Liver (tissue), 9 donors: ENCODE results near the gene ARID4A. TPM values are rescaled to one million over a fixed set of nuclear protein-coding genes. Genes with fewer than 3 reads are reported as not detected.
"Not testable (repeated sequence)": the region's sequence is repeated elsewhere in the genome, so short reads cannot be mapped to it uniquely, and the experiment has no call there.

ENCODE experiments used
- DNase-seq: peaks from one replicate; pipeline ENCODE4 v3.0.0-alpha.2; 2017; ENCODE audit warnings: low spot score
- H3K27ac ChIP-seq, 2 donors: one replicate each; pipeline ENCODE4 v1.7.0; 2013; ENCODE audit warnings: inconsistent platforms in 2 of 2, low read length in 2 of 2, control low read depth in 1 of 2, low read depth in 1 of 2, mild to moderate bottlenecking in 1 of 2
- H3K27me3 ChIP-seq, 4 donors: one replicate each; pipeline versions ENCODE4 v1.6.1 to v1.7.0; 2013; ENCODE audit warnings: low read length in 3 of 4, inconsistent platforms in 1 of 4, mild to moderate bottlenecking in 1 of 4, moderate library complexity in 1 of 4; ENCODE audit not compliant: control insufficient read depth in 4 of 4, insufficient read depth in 4 of 4
- H3K36me3 ChIP-seq, 4 donors: one replicate each; pipeline versions ENCODE4 v1.6.1 to v1.7.0; 2013; ENCODE audit warnings: low read length in 3 of 4, mild to moderate bottlenecking in 3 of 4, low read depth in 1 of 4, moderate library complexity in 1 of 4; ENCODE audit not compliant: control insufficient read depth in 4 of 4, insufficient read depth in 3 of 4
- H3K4me1 ChIP-seq, 4 donors: one replicate each; pipeline versions ENCODE4 v1.6.1 to v1.7.0; 2013; ENCODE audit warnings: low read length in 3 of 4, mild to moderate bottlenecking in 3 of 4, moderate library complexity in 1 of 4; ENCODE audit not compliant: control insufficient read depth in 4 of 4, insufficient read depth in 4 of 4
- H3K4me3 ChIP-seq, 3 donors: one replicate each; pipeline versions ENCODE4 v1.6.1 to v1.7.0; 2013; ENCODE audit warnings: low read length in 3 of 3, control low read depth in 1 of 3, low read depth in 1 of 3, mild to moderate bottlenecking in 1 of 3
- H3K9ac ChIP-seq, 2 donors: one replicate each; pipeline ENCODE4 v1.7.0; 2013; ENCODE audit warnings: low read length in 2 of 2, mild to moderate bottlenecking in 2 of 2, moderate library complexity in 2 of 2, control low read depth in 1 of 2, low read depth in 1 of 2
- H3K9me3 ChIP-seq, 4 donors: one replicate each; pipeline versions ENCODE4 v1.6.1 to v1.7.0; 2013; ENCODE audit warnings: low read length in 3 of 4; ENCODE audit not compliant: control insufficient read depth in 4 of 4
- EGR1 ChIP-seq, 2 donors: IDR thresholded peaks; 2 replicates each; pipeline ENCODE4 v1.6.1; 2016 to 2018; ENCODE audit warnings: antibody characterized with exemption in 2 of 2, low read depth in 2 of 2
- FOXA1 ChIP-seq: IDR thresholded peaks from 2 replicates; pipeline ENCODE4 v1.6.1; 2016; ENCODE audit warnings: antibody characterized with exemption
- RAD21 ChIP-seq, 2 donors: IDR thresholded peaks; 2 replicates each; pipeline ENCODE4 v1.6.1; 2016; ENCODE audit warnings: antibody characterized with exemption in 2 of 2, mild to moderate bottlenecking in 2 of 2
- REST ChIP-seq: IDR thresholded peaks from 2 replicates; pipeline ENCODE4 v1.6.1; 2016; ENCODE audit warnings: antibody characterized with exemption, mild to moderate bottlenecking
- RXRA ChIP-seq, 2 donors: IDR thresholded peaks; 2 replicates each; pipeline ENCODE4 v1.6.1; 2017 to 2018; ENCODE audit warnings: antibody characterized with exemption in 2 of 2, mild to moderate bottlenecking in 1 of 2
- WGBS: extraction: QIAGEN DNeasy Blood & Tissue Kit; methylation state at CpG from one replicate; pipeline ENCODE4 v1.1.7; 2013; 5-methylcytosine and 5-hydroxymethylcytosine counted together
- polyA plus RNA-seq, 2 donors: library from polyadenylated mRNA; stranded (reverse) in 1 of 2; unstranded in 1 of 2; fragments of 200-250 nt in 1 of 2; fragments of >200 nt in 1 of 2; fragmentation: Nextera tagmentation in 1 of 2; extraction: Ambion mirVana in 1 of 2; gene quantifications; one replicate each; pipeline versions ENCODE4 v1.2.1 to v1.2.3, GENCODE V29; 2013 to 2015
- total RNA-seq, 2 donors: library from RNA; depleted of rRNA; stranded (reverse); fragments of >200 nt; gene quantifications; one replicate each; pipeline ENCODE4 v1.2.3, GENCODE V29; 2014
- TF ChIP-seq, protein P1 (sequence below): IDR thresholded peaks from 2 replicates; pipeline ENCODE4 v1.6.1; 2016; ENCODE audit warnings: antibody characterized with exemption
- TF ChIP-seq, protein P2 (sequence below): fragments of 150-350 bp; IDR thresholded peaks from 2 replicates; pipeline ENCODE4 v1.5.1; 2017; ENCODE audit warnings: improper control_type of control experiment, low read depth, low read length; ENCODE audit not compliant: missing input control
- donor health status: healthy.
- donor health status: healthy.
- donor health status: healthy.
- donor health status: healthy.
- donor health status: healthy.

ARID4A gene
- total and polyA plus RNA-seq, 4 donors = 3.8 to 26.9 (median 12.0) TPM

DNA sequence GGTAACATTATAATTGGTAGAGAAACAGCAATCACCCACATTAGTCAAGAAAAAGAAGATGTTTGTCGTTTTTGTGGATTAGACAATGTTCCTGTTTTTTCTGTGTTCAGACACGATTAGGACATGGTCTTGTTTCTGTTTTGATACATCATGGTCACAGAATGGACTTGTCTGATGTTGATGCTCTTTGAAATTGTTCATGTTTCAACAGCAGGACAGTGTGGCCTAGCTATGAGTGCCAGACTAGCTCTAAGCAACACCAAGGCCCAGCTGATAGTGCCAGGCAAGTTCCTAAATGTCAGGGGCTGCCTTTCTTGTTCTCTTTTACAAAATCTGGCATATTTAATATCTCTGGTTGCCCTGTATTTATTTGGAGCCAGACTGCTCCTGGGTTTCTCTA lies 56.5 kb downstream of the ARID4A start:
- 82% methylated on average over 2 of the region's 2 CpGs for WGBS
- no peak overlapping the region for H3K27ac ChIP-seq
- TF ChIP-seq EGR1 (IDR thresholded peaks at IDR 0.05; ENCODE audit: low read depth in 2 of 2) = no peak

GRCh38 chr14:58356268-58356667 lies 57.9 kb downstream of the ARID4A start:
- no peak for TF ChIP-seq RAD21 (IDR thresholded peaks at IDR 0.05)
- TF ChIP-seq, protein P1, sequence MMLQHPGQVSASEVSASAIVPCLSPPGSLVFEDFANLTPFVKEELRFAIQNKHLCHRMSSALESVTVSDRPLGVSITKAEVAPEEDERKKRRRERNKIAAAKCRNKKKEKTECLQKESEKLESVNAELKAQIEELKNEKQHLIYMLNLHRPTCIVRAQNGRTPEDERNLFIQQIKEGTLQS = no peak
- TF ChIP-seq FOXA1 = no peak
- WGBS = 95% methylated on average over 1 of the region's 1 CpG
- H3K4me1 ChIP-seq = peaks cover 0 to 2% (median under 1%) of the 10 kb centered on the region in 4 donors
- H3K27ac ChIP-seq = no peak overlapping the region
- no peak overlapping the region for H3K4me3 ChIP-seq
- H3K36me3 ChIP-seq = peaks cover 8 to 59% (median 41%) of the 10 kb centered on the region in 4 donors
- DNase-seq = no peak
- H3K9ac ChIP-seq = no peak overlapping the region
- H3K27me3 ChIP-seq = no peaks in the 10 kb centered on the region
- no peaks in the 10 kb centered on the region for H3K9me3 ChIP-seq

More for the DNA sequence above, 56.5 kb downstream of the ARID4A start:
- H3K4me3 ChIP-seq = no peak overlapping the region
- H3K9ac ChIP-seq = no peak overlapping the region
- peaks cover 0 to 2% (median under 1%) of the 10 kb centered on the region in 4 donors for H3K4me1 ChIP-seq
- no peak for DNase-seq
- H3K9me3 ChIP-seq = no peaks in the 10 kb centered on the region
- no peaks in the 10 kb centered on the region for H3K27me3 ChIP-seq
- H3K36me3 ChIP-seq = peaks cover 7 to 53% (median 37%) of the 10 kb centered on the region in 4 donors

- not testable (repeated sequence) for H3K27me3 ChIP-seq, DNase-seq, H3K9me3 ChIP-seq, H3K4me1 ChIP-seq, H3K4me3 ChIP-seq, H3K27ac ChIP-seq, H3K9ac ChIP-seq
- H3K36me3 ChIP-seq = peaks cover 18 to 59% (median 48%) of the 10 kb centered on the region in 4 donors
- WGBS = 98% methylated on average over 1 of the region's 1 CpG
Observed at GRCh38 chr14:58362272-58362671, 63.9 kb downstream of the ARID4A start.

DNA sequence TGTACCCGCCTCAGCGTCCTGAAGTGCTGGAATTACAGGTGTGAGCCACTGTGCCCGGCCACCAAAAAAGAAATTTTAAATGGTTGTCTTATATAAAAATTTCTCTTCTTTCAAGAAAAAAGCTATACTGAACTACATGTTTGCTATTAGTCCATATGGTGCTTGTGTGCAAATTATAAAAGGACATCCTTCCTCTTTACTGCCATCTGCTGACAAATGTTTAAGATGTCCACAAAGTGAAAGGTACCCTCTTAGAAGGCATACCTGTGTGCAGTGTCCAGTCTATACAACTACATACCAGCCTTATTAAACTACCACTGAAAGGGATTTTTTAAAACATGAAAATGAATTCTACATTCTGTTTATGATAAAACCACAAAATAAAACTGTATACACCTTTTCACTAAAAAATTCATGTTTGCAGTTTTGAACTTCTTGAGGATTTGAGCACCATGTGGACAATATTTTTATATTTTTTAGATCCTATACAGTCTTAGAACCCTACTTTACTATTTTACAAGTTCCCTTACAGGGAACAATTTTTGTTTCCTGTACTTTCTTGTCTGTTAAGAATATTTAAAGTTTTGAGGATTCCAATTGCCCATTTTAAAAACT lies 64.5 kb downstream of the ARID4A start:
- TF ChIP-seq REST = no peak
- TF ChIP-seq, protein P2, sequence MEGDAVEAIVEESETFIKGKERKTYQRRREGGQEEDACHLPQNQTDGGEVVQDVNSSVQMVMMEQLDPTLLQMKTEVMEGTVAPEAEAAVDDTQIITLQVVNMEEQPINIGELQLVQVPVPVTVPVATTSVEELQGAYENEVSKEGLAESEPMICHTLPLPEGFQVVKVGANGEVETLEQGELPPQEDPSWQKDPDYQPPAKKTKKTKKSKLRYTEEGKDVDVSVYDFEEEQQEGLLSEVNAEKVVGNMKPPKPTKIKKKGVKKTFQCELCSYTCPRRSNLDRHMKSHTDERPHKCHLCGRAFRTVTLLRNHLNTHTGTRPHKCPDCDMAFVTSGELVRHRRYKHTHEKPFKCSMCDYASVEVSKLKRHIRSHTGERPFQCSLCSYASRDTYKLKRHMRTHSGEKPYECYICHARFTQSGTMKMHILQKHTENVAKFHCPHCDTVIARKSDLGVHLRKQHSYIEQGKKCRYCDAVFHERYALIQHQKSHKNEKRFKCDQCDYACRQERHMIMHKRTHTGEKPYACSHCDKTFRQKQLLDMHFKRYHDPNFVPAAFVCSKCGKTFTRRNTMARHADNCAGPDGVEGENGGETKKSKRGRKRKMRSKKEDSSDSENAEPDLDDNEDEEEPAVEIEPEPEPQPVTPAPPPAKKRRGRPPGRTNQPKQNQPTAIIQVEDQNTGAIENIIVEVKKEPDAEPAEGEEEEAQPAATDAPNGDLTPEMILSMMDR = peak; percentile 30
- TF ChIP-seq RXRA (IDR thresholded peaks at IDR 0.05) = no peak
- TF ChIP-seq RAD21 (IDR thresholded peaks at IDR 0.05) = peak; percentile 63 to 72
- Histone ChIP-seq H3K27me3 (no peaks in the 10 kb centered on the region), H3K9me3 (no peaks in the 10 kb centered on the region), H3K4me1 (no peaks in the 10 kb centered on the region), H3K9ac (no peak overlapping the region), H3K4me3 (no peak overlapping the region), H3K27ac (no peak overlapping the region), H3K36me3 (peaks cover 17 to 65% (median 54%) of the 10 kb centered on the region in 4 donors)
- 95% methylated on average over 3 of the region's 3 CpGs for whole genome bisulfite sequencing
- no peak for DNase-seq
